ENCODE data around the gene STAT5A. TPM values are rescaled to one million over a fixed set of nuclear protein-coding genes. Genes with fewer than 3 reads are reported as not detected.

The STAT5A gene
- total and polyA plus RNA-seq, 3 donors from 2014 or later = 13.7 to 37.0 (median 27.8) TPM

- Histone ChIP-seq H3K27ac (peak overlapping the region; percentile 80 to 82), H3K9me3 (no peaks in the 10 kb centered on the region), H3K4me1 (peaks cover 42% of the 10 kb centered on the region), H3K4me3 (no peak overlapping the region), H3K27me3 (no peaks in the 10 kb centered on the region), H3K36me3 (ENCODE audit: low read depth, missing control alignments) (no peaks in the 10 kb centered on the region)
- intact Hi-C loops (cut with DNase I; ENCODE audit: low total_unique reads) = no loop called here
- 29 to 39% methylated on average over 19 of the region's 19 CpGs for WGBS, 2 donors
- TF ChIP-seq, protein P1, sequence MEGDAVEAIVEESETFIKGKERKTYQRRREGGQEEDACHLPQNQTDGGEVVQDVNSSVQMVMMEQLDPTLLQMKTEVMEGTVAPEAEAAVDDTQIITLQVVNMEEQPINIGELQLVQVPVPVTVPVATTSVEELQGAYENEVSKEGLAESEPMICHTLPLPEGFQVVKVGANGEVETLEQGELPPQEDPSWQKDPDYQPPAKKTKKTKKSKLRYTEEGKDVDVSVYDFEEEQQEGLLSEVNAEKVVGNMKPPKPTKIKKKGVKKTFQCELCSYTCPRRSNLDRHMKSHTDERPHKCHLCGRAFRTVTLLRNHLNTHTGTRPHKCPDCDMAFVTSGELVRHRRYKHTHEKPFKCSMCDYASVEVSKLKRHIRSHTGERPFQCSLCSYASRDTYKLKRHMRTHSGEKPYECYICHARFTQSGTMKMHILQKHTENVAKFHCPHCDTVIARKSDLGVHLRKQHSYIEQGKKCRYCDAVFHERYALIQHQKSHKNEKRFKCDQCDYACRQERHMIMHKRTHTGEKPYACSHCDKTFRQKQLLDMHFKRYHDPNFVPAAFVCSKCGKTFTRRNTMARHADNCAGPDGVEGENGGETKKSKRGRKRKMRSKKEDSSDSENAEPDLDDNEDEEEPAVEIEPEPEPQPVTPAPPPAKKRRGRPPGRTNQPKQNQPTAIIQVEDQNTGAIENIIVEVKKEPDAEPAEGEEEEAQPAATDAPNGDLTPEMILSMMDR (IDR thresholded peaks at IDR 0.05) = no peak
- TF ChIP-seq POLR2A (IDR thresholded peaks at IDR 0.05) = no peak
- peak; percentile 93 for DNase-seq
Observed at GRCh38 chr17:42311240-42312034, 23.1 kb downstream of the STAT5A start.

GRCh38 chr17:42312035-42312284 is 23.7 kb downstream of the STAT5A start:
- Histone ChIP-seq H3K27ac (peak overlapping the region; percentile 80 to 82), H3K4me3 (peak overlapping the region in 1 of 2 donors; percentile 8), H3K9me3 (no peaks in the 10 kb centered on the region), H3K27me3 (no peaks in the 10 kb centered on the region), H3K4me1 (peaks cover 41% of the 10 kb centered on the region), H3K36me3 (ENCODE audit: low read depth, missing control alignments) (no peaks in the 10 kb centered on the region)
- WGBS, 2 donors = 10 to 22% methylated on average over 4 to 5 of the region's 5 CpGs
- TF ChIP-seq POLR2A (IDR thresholded peaks at IDR 0.05) = no peak
- TF ChIP-seq, protein P1 (IDR thresholded peaks at IDR 0.05) = no peak
- DNase-seq = no peak
- intact Hi-C loops (cut with DNase I; ENCODE audit: low total_unique reads) = no loop called here

DNA sequence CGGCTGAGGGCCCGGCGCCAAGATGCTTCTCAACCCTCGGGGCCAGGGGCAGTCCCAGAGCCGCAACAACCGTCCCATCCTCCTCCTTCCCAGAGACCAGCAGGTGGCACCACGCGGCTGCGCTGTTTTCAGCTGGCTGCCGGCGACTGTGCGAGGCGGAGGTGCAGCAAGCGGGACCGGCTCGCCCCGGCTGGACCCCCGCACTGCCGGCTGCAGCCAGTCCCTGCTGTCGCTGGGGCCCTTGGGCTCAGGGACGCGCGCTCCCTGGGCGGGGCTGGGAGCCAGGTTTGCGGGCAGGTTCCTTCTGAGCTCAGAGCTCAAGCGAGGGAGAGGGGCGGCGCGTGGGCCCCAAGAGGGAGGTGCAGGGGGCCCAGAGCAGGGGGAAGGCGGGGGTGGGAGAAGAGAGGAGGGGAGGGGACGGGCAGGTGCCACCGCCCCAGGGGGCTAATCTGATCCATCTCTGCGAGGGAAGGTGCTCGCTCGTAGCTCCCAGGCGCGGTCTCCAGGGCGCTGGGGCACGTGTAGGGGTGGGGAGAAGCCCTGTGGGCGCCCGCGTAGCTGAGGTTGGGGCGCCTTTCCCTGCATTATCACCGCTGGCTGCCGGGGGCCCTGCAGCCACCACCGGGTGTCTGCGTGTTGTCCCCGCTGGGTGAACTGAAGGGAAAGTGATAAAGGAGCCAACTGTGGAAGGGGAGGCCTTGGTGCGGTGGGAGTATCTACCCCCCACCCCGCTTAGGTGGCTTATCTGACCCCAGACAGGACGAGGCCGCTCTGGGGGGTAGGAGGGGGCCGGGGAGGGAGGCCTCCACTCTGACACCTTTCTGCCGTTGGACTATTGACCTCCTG is 24.2 kb downstream of the STAT5A start:
- no peak for TF ChIP-seq POLR2A (IDR thresholded peaks at IDR 0.05)
- TF ChIP-seq, protein P1 (IDR thresholded peaks at IDR 0.05) = peak; percentile 48 to 55 (median 53)
- Histone ChIP-seq H3K4me1 (peaks cover 41% of the 10 kb centered on the region), H3K27ac (peak overlapping the region; percentile 80 to 82), H3K36me3 (ENCODE audit: low read depth, missing control alignments) (no peaks in the 10 kb centered on the region), H3K27me3 (no peaks in the 10 kb centered on the region), H3K4me3 (peak overlapping the region; percentile 8 to 29), H3K9me3 (no peaks in the 10 kb centered on the region)
- 10 to 21% methylated on average over 2 to 47 of the region's 54 CpGs for WGBS, 2 donors
- DNase-seq = peak; percentile 90
- intact Hi-C loops (cut with DNase I; ENCODE audit: low total_unique reads) = no loop called here

- Histone ChIP-seq H3K27ac (no peak overlapping the region), H3K27me3 (no peaks in the 10 kb centered on the region), H3K4me1 (peaks cover 34% of the 10 kb centered on the region), H3K4me3 (no peak overlapping the region), H3K9me3 (no peaks in the 10 kb centered on the region), H3K36me3 (ENCODE audit: low read depth, missing control alignments) (no peaks in the 10 kb centered on the region)
- 75 to 78% methylated on average over 4 of the region's 4 CpGs for WGBS, 2 donors
- no peak for DNase-seq
- intact Hi-C loops (cut with DNase I; ENCODE audit: low total_unique reads) = no loop called here
- no peak for TF ChIP-seq POLR2A (IDR thresholded peaks at IDR 0.05)
- TF ChIP-seq, protein P1 (IDR thresholded peaks at IDR 0.05) = no peak
Observed at GRCh38 chr17:42313389-42313772, 25.1 kb downstream of the STAT5A start.
